ENCODE measurements around the gene CORO1C. TPM values are rescaled to one million over a fixed set of nuclear protein-coding genes. Genes with fewer than 3 reads are reported as not detected.

CORO1C gene
- total RNA-seq, 1 experiment from 2014 or later: 138 TPM

GRCh38 chr12:108714866-108715265, 16.5 kb downstream of the CORO1C start:
- no peaks in the 10 kb centered on the region for H4K20me1 ChIP-seq (ENCODE audit: insufficient read depth)
- TF ChIP-seq ZFX (IDR thresholded peaks at IDR 0.05) (no peak), POLR2AphosphoS5 (IDR thresholded peaks at IDR 0.05; ENCODE audit: low read depth, low read length) (no peak), RAD21 (IDR thresholded peaks at IDR 0.05; ENCODE audit: low read depth) (no peak)
- H3K9ac ChIP-seq (ENCODE audit: low read length): no peak overlapping the region
- intact Hi-C loops (cut with micrococcal nuclease): no loop called here
- no peak overlapping the region for H3K4me2 ChIP-seq (ENCODE audit: low read length)
- no peaks in the 10 kb centered on the region for H3K27me3 ChIP-seq (ENCODE audit: insufficient read depth, low read length)
- peaks cover 0 to 16% of the 10 kb centered on the region in 2 experiments; a peak in 2 of 4 replicates for H3K36me3 ChIP-seq (ENCODE audit: control insufficient read depth in 1 of 2, insufficient read depth in 2 of 2, low read length in 2 of 2)
- ChIA-PET RAD21 (ENCODE audit: low non-redundant PET in 1 of 2, low total read pairs in 2 of 2, uncharacterized antibody in 2 of 2, unreplicated experiment in 2 of 2) (interaction anchor here in 1 of 2 experiments (0.7 kb wide), 1 partner anchor 65 kb away, joined by 3 read pairs; no protein-coding TSS in a partner anchor), POLR2A (interaction anchor here (0.7 kb wide), 1 partner anchor 11 kb away, joined by 3 read pairs; no protein-coding TSS in a partner anchor), CTCF (no interaction called here)
- no peak overlapping the region for H3K4me3 ChIP-seq (replicated peaks in 1 of 2; ENCODE audit: low read depth in 1 of 2, low read length in 2 of 2)
- H3K9me3 ChIP-seq (ENCODE audit: control insufficient read depth in 1 of 2, insufficient read depth in 1 of 2, low read depth in 1 of 2, low read length in 2 of 2): no peaks in the 10 kb centered on the region
- BruUV-seq (replicated peaks): no TSS peak
- DNase-seq (ENCODE audit: low read depth, low spot score) (no peak), ATAC-seq (no peak)
- H3K27ac ChIP-seq (ENCODE audit: low read depth, low read length): no peak overlapping the region
- H3K79me2 ChIP-seq (ENCODE audit: insufficient read depth, low read length): peaks cover 92% of the 10 kb centered on the region
- H2AFZ ChIP-seq (ENCODE audit: low read depth, low read length, poor library complexity, severe bottlenecking): no peak overlapping the region
- no peaks in the 10 kb centered on the region for H3K9me2 ChIP-seq (ENCODE audit: insufficient read depth)
- H3K4me1 ChIP-seq (ENCODE audit: control insufficient read depth in 1 of 2, insufficient read depth in 2 of 2, low read length in 2 of 2): 0 out of 4 replicates have a peak, but pooled peaks cover 0 to 3% of the 10 kb centered on the region in 2 experiments

DNA sequence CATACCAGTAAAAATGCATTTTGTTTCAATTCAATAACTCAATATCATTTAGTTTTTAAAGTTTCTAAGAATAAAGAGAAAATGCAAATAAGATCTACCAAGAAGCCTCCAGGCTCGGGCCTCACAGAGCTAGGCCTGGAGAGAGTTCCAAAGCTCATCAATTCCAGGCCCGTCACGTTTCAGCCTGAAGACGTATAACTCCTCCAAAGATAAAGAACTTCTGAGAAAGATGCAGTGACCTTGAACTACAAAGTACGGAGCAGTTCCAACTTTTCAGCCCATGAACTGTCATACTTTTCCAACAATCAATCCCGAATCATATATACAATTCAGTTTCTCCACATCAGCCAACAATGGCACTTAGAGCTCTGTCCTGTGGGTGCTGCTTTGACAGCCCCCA, 17.8 kb downstream of the CORO1C start:
- Histone ChIP-seq H3K9me2 (ENCODE audit: insufficient read depth) (no peaks in the 10 kb centered on the region), H3K27me3 (ENCODE audit: insufficient read depth, low read length) (no peaks in the 10 kb centered on the region), H3K4me2 (ENCODE audit: low read length) (no peak overlapping the region), H3K9ac (ENCODE audit: low read length) (no peak overlapping the region), H3K4me1 (ENCODE audit: control insufficient read depth in 1 of 2, insufficient read depth in 2 of 2, low read length in 2 of 2) (0 out of 4 replicates have a peak, but pooled peaks cover 0 to 3% of the 10 kb centered on the region in 2 experiments), H3K36me3 (ENCODE audit: control insufficient read depth in 1 of 2, insufficient read depth in 2 of 2, low read length in 2 of 2) (peaks cover 0 to 16% of the 10 kb centered on the region in 2 experiments; a peak in 2 of 4 replicates), H2AFZ (ENCODE audit: low read depth, low read length, poor library complexity, severe bottlenecking) (no peak overlapping the region), H3K79me2 (ENCODE audit: insufficient read depth, low read length) (peaks cover 92% of the 10 kb centered on the region), H4K20me1 (ENCODE audit: insufficient read depth) (no peaks in the 10 kb centered on the region), H3K4me3 (replicated peaks in 1 of 2; ENCODE audit: low read depth in 1 of 2, low read length in 2 of 2) (no peak overlapping the region), H3K27ac (ENCODE audit: low read depth, low read length) (no peak overlapping the region), H3K9me3 (ENCODE audit: control insufficient read depth in 1 of 2, insufficient read depth in 1 of 2, low read depth in 1 of 2, low read length in 2 of 2) (no peaks in the 10 kb centered on the region)
- no peak for DNase-seq (ENCODE audit: low read depth, low spot score)
- ChIA-PET POLR2A (no interaction called here), CTCF (no interaction called here), RAD21 (ENCODE audit: low non-redundant PET in 1 of 2, low total read pairs in 2 of 2, uncharacterized antibody in 2 of 2, unreplicated experiment in 2 of 2) (no interaction called here)
- TF ChIP-seq POLR2A (IDR thresholded peaks at IDR 0.05; ENCODE audit: borderline replicate concordance, extremely low read depth, insufficient read depth, insufficient read length) (no peak), FOSL1 (IDR thresholded peaks at IDR 0.05; ENCODE audit: low read depth) (no peak), EZH2phosphoT487 (IDR thresholded peaks at IDR 0.05; ENCODE audit: borderline replicate concordance) (no peak)
- TF ChIP-seq, protein P1, sequence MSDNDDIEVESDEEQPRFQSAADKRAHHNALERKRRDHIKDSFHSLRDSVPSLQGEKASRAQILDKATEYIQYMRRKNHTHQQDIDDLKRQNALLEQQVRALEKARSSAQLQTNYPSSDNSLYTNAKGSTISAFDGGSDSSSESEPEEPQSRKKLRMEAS (IDR thresholded peaks at IDR 0.05): no peak
- no TSS peak for BruUV-seq (replicated peaks)
- intact Hi-C loops (cut with micrococcal nuclease): no loop called here
- no peak for ATAC-seq

Measured in HCT116 (cell line).